Middle frontal gyrus (tissue), 1 donor: ENCODE results near the gene OMP.

Experiments used
- DNase-seq: peaks from one replicate; pipeline ENCODE4 v3.0.0-alpha.2; 2015; ENCODE audit warnings: low spot score; ENCODE audit errors: extremely low spot score

The OMP gene

DNA sequence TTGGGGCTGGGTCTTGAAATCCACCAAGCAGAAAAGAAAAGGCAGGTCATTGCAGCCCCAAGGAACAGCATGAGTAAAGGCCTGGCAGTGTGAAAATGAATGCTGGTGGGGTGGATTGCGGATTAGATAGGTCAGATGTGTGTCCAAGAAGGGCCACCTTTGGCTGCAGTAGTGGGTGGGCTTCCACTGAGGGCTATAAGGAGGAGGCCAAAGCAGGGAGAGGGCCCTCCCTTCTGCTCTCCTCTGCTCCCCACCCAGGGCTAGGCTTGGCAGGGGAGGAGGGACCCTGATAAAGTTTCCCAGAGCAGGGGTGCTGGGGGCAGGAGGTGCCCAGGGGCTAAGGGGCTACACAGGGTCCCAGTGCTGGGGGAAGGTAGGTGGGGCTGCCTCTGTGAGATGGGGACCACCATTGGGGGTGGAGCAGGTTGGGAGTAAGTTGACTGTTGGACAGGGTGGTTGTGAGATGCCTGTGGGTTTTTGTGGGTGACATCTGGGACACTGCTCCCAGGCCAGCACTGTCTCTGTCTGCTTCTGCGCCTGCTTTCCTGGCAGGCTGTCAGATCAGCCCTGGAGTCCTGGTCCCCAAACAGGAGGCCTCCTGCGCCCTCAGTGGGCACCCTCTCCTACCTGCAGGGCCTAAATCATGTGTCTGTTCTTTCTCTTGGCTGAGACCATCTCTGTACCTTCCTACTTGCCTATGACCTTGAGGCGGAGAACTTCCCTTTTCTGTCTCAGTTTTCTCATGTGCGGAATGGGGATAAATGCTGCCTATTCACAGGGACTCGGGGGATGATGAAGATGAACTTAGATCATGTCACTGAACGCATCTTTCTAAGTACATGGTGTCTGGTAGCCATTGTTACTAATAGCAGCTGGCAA, 33.9 kb upstream of the OMP start:
- DNase-seq, result no peak

DNA sequence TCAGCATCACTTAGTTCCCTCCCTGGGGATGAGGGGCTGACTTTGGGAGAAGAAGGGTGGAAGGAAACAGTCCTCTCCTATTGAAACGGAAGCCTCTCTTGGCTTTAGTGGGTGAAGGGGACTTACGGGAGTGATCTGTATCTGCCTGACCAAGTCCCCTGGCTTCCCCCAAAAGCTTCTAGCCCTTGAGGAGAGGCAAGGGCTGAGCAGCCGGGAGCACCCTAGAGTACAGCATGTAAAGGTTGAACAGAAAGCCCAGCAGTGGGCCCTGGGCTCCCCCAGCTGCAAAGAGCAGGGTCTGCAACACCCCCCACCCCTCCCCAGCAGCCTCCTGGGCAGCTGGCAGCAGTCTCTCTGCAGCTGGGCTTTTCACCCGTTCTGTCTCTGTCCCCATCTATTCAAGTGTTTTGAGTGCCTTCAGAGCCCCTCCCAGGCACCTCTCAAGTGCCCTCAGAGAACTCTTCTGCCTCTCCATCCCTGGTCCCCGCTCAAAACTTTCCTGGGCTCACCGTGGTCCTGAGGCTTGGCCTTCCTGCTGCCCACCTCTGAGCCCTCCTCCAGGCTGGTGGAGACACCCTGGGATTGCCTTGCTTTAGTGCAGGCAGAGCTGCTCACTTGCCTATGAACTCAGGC, 33.2 kb upstream of the OMP start:
- no peak for DNase-seq

DNA sequence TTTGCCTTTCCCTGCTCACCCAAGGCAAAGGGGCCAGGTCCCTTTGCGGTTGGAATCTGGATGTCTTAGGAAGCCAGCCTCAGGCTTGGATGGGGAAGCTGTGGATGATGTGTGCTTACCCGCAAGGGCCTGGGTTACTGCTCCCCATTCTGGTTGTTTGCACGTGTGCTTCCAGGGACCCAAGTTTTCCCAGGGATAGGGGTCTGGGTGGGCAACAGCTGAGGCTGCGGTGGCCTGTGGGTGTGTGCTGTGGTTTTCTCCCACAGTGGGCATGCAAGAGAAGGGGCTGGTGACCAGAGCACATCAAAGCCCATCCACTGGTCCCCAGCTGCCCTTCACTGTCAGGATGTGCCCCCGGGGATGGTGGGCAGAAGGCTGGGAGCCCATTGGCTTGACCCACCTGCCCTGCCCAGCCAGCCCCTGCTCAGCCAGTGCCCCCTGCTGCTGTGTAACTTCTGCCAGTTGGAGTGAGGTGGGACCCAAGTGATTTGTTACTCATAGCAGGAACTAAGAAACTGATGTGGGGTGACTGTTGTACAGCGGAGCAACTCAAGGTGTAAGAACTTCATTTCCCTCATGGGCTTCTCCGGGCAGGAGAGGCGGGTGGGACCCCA, 32.6 kb upstream of the OMP start:
- no peak for DNase-seq

DNA sequence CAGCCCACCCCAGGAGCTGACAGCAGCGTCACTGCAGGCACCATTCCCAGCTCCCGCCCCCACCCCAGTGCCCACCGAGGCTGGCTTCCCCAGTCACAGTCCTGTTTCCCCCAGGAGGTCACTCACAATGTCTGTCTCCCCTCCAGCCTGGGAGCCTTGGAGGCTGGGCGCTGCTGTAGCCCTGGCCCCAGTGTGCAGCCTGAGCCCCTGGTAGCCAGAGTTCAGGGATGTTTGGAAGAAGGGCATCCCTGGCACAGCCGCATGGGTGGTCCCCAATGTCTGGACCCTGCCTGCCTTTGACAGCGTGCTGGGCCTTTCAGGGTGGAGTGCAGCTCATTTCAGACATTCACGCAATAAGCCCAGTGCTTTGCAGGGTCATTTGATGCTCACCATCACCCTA, 31.6 kb upstream of the OMP start:
- DNase-seq, result no peak

DNA sequence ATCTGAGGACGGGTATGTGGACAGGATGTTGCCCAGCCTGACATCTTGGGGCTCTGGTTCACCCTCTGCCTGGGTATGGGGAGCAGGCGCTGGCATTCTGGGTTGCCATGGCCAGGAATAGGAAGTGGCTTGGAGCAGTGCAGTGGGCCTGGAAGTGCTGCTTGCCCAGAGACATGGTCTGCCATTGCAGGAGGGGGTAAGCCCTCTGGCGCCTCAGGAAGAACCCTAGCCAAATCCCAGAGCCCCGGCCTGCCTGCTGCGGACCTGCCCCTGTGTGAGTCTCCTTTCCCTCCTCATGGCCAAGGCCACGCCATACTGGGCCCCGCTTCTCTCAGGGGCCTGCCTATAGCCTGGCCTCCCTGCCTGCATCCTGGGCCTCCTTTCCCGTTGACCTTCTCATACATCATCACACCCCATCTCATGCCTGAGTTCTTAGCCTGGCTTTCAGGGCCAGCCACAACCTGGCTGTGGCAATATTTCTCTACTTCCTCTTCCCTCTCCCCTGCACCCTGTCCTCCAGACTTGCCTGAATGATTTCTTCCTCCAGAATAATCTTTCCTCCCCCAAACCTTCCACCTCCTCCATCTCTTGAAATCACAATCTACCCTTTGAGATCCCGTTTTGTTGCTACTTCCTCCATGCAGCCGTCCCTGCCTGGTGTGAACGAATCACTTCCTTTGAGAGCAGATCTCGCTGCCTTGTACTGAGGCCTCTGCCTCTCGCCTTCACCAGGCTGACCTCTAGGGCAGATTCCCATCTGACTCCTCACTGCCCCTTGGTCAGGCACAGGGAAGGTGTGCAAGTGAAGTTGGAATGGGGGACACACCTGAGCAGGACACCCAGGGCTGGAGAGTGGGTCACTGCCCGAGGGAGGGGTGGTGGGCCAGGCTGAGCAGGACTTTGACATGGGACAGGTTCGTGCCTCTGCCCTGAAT, 30.7 kb upstream of the OMP start:
- no peak for DNase-seq

DNA sequence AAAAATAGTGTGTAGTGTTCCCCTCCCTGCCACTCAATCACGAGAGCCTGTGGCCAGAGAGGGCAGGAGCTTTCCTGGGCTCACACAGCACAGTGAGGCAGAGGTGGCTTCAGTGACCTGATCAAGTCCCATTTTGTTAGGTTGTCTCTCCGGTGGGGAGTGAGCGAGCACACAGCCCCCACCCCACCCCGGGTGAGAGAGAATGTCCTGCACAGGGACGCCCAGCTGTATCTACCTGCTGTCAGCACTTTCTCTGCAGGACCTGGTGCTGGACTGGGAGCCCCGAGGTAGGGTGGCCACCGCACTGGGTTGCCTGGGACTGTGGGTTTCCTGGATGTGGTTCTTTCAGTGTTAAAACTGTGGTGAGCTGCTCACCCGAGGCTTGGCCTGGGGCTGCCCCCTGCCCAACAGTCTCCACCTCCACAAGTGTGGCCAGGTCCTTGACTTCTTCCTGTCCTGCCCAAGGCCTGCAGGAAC, 29.8 kb upstream of the OMP start:
- no peak for DNase-seq

DNA sequence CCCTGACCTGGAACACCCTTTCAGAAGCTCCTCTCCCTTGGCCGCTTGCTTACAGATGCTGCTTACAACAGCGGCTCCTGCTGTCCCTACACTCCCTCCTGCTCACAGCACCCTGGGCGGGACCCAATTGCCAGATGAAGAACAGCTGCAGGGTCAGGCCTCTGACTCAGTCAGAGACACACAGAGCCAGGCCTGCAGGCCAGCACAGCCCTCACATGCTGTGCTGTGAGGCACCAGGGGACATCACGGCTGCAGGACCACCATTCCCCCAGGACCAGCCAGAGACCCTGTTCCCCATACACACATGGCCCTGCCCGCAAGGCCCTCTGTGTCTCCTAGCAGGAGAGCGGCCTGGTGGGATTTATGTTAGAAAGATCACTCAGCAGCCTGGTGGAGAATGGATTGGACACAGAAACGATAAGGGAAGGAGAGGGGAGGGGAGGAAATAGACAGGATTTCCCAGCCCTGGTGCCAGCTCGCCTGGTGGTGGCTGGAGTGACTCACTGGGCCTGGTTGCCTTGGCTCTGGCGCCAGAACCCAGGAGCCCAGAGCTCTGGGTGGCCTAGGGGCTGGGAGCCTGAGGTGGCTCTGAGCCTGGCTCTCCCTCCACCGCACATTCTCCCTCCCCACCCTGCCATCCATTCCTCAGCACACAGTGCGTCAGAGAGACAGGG, 29.2 kb upstream of the OMP start:
- DNase-seq, result peak; percentile 5

DNA sequence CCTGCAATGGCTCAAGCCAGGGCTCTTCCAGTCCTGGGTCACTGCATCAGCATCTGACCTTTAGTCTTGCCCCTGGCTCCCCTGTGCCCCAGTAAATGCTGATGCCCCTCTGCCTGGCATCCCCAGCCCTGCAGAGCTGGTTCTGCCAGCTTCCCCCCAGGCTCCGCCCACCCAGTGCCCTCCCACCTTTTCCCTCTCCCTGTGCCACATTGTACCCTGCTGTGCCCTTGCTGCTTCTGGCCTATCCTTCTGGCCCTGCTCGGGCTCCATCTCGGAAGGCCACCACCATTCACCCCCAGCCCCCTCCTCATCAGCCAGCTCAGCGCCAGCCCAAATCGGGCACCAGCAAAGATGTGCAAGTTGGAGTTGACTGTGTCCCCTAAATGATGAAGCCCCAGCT, 28.4 kb upstream of the OMP start:
- no peak for DNase-seq

DNA sequence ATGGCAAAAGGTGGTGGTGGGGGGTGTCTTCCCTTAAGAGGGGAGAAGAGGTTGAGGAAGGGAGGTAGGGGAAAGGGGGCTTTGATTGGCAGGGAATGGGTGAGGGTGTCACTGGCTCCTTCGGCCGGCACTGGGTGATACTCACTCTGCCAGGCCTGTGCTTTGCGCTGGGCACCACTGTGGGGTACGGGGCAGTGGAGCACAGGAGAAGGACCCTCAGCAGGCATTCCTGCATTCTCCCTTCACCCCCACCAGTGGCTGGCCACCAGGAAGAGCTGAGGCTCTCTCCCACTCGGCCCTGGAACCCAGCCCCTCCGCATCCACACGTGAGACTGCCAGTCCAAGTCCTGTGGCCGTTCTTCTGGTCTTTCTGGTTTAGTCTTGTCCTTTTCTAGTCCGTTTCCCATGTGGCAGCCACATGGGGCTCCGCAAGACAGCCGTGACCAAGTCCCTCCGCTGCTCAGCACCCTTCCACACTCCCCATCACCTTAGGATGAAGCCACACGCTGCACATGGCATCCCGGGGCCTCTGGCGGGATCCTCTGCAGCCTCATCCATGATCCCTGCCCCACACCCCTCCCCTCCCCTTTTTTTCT, 27.9 kb upstream of the OMP start:
- no peak for DNase-seq

DNA sequence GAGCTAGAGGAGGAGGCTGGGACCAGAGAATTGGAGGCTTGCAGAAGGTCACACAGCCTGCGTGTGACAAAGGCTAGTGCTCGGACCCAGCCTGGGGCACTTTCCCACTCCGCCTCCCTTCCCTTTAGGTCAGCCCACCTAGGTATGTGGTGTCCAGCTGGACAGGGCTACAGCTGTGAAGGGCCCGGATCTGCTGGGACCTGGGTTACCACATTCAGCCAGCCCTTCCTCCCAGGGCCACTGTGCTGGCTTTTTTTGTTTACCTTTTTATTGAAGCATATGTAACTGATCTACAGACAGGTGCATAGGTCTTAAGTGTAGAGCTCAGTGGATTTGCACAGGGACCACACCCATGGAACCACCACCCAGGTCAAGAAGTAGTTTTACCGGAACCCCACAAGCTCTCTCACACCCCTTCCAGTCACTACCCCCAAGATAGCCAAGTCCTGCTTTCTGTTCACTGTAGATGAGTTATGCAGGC, 27.2 kb upstream of the OMP start:
- DNase-seq, result no peak

DNA sequence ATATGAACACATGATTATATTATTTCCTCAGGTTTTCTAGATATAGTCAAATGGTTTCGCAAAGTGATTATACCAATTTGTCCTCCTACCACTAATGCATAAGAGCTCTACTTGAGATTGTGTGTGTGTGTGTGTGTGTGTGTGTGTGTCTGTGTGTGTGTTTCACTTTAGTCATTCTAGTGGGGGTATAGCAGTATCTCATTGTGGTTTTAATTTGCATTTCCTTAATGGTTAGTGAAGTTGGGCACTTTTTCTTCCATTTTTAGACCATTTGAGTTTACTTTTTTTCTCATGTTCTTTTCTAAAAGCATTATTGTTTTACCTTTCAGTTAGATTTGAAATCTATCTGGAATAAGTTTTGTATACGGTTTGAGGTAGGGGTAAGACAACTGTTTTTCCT, 23.0 kb upstream of the OMP start:
- no peak for DNase-seq

DNA sequence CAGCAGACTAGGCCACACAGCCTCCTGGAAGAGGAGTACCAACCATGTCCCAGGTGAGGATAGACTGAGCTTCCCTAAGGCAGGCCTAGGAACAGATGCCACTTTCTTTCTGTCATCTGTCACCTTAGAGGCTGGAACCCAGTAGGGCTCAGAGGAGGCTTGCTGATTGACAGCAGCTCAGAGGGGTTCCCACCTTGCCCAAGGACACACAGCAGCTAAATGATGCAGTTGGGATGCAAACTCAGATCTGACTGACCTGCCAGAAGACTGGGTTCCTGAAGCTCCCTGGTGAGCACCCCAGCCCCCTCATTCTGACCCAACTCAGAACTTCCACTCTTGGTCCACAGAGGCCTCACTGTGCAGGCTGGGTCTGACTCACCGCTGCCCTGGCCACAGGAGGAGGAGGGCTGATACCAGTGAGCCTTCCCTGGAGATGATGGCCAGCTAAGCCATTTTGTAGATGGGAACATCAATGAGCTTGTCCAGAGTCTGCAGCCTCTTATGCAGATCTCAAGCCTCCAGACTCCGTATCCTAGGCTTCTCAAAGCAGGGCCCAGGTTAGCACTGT, 21.9 kb upstream of the OMP start:
- DNase-seq, result no peak

DNA sequence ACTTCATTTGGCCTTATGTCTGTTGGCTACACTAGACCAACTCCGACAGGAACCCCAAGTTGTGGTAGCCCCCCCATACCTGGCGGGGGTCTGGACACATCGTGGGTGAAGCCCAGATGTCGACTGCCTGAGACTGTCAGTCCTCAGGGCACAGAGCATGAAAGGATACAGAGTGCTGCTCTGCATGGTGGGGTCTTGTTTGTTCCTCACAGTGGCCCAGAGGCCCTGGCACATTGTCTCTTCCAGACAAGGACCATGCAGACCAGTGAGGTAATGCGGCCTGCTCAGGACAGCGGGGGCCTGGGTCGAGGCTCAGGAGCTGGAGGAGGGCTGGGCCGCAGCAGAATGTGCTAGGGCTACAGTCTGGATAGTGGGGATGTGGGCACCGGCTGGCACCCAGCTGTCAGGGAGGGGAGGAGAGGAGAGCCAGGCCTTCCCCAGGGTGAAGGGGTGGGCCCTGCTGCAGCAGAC, 21.2 kb upstream of the OMP start:
- no peak for DNase-seq

DNA sequence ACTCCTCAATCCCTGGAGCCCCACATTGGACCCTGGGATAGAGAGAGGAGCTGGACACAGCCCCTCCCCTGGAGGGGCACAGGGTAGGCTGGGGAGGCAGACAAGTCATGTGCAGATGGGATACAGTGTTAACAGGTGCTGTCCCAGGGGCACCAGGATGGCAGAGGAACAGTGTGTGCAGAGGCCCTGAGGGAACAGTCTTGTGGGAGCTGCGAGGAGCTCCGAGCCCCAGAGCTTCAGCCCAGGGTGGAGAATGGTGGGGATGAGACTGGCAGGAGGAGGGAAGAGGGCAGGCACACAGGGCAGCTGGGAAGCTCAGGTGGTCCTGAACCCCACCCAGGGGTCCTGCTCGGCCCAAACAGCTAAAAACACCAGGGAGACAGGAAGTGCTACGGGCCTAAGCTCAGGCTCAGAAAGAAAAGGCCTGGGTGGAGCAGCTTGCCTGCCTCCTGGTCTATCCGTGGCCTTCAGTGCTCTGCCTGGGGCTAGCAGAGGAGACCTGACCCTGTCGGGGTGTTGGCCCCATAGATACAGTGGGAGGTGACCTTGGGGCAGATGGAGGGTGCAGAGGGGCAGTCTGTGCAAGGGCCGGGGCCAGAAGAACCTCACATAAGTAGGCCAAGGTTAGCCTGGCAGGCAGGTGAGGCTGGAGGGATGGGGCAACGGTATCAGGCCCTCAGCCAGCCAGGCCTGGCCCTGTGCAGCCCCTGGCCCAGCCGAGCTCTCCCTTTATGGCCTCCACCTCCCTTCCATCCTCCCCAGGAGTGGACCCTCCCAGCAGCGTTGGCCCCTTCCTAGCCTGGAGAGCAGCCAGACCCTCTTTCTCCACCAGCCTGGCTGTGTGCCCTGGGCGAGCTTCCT, 20.4 kb upstream of the OMP start:
- no peak for DNase-seq

DNA sequence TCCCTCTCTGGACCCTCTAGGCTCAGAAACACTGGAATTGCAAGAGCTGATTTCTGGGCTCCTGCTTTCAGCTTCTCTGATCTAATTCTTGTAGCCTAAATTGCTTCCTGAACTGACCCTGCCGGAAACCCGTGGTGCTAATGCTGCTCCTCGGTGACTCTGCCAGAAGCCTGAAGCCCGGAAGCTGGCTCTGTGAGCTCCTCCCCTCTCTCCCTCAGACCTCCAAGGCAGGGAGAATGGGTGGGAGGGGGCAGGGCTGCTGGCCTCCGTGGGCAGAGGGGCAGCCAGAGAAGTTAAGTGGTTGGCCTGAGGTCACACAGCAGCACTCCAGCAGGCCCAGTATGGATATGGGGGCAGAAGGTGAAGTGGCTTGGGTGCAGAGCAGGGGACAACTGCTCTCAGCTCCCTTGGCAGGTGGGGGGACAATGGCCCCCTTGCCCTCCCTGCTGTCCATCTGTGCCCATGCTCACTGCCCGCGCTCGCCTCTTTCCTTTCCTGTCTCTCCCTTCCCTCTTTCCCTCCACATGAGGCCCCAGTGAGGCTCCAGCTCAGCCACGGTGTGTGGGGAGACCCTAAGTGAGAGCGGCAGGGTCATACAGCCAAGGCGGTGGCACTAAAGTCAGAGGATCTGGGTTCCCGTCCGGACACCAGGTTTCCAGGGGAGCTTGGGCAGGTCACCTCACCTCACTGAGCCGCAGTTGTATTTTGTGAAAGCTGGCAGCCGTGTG, 19.6 kb upstream of the OMP start:
- DNase-seq, result no peak

DNA sequence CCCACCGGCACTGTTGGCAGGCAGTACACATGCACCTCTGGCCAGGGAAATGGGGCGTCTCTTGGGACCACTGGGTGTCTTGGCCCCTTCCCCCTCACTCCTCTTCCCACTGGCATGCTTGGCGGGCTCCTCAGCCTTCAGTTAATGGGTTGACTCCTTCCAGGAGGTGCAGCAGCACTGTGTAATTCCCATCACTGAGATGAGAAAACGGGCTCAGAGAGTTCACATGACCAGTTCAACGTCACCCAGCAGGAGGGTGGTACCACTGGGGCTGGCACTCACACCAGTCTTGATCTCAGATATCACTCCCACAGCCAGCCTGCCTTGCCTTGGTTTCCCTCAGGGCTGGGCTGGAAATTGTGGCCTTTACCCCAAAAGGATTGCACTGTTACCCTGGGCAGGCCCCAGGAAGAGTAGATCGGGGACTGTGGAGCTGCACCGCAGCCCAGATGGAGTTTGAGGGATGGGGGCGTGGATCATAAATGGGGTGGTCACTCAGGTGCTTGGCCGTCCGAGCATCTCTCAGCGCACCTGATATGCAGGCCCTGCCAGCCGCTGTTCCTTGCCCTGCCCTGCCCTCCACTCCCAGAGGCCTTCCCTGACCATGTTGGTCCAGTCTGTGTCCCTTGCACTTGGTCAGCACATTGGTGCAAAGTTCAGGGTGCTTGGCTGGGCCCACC, 18.9 kb upstream of the OMP start:
- no peak for DNase-seq

DNA sequence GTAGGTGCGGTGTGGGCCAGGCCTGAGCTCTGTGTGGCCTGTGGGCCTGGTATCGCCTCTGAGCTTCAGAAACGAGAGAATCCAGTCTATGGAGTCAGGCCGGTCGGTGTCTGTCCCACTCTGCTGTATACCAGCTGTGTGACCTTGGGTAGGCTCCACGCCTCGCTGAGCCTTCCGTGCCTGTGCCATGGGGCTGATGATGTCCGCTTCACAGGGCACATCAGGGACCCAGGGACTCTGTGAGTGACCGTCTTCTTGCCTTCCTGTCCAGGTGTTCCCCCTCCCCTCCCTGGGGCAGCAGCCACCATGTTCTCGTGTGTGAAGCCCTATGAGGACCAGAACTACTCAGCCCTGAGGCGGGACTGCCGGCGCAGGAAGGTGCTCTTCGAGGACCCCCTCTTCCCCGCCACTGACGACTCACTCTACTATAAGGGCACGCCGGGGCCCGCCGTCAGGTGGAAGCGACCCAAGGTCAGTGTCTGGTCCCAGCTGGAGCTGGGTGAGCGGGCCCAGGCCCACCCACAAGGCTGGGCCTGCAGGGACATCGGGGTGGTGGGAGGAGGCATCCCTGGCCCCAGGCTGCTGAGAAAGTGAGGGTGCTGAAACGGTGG, 18.0 kb upstream of the OMP start:
- DNase-seq, result no peak
